GM12892 (cell line): ENCODE data around the gene MRPL45.

Experiments
- DNase-seq: peaks from one replicate; pipeline ENCODE4 v3.0.0; 2011; ENCODE audit not compliant: insufficient read length
- FAIRE-seq: peaks from 2 replicates; lab custom pipeline; 2011; peaks lifted over from hg19 to GRCh38; lab: Jason Lieb, UNC
- POLR2A ChIP-seq: IDR thresholded peaks from 2 replicates; pipeline ENCODE4 v1.6.1; 2011; ENCODE audit warnings: low read depth, low read length, control low read depth
- POLR2AphosphoS5 ChIP-seq: IDR thresholded peaks from 2 replicates; pipeline ENCODE4 v1.6.1; 2011; ENCODE audit warnings: low read depth, low read length, control low read depth
- TAF1 ChIP-seq: IDR thresholded peaks from 2 replicates; pipeline ENCODE4 v1.6.1; 2011; ENCODE audit warnings: low read depth, mild to moderate bottlenecking, control low read depth, low read length, borderline replicate concordance

MRPL45 gene

GRCh38 chr17:38315497-38315896 lies 18.5 kb downstream of the MRPL45 start:
- TF ChIP-seq TAF1 = no peak
- TF ChIP-seq POLR2A = no peak
- no peak for TF ChIP-seq POLR2AphosphoS5
- FAIRE-seq = no peak
- DNase-seq = no peak

- FAIRE-seq (no peak), DNase-seq (no peak)
- TF ChIP-seq TAF1 (no peak), POLR2AphosphoS5 (no peak), POLR2A (no peak)
Measured at GRCh38 chr17:38317081-38317480, 20.1 kb downstream of the MRPL45 start.

- no peak for DNase-seq
- TF ChIP-seq TAF1 (no peak), POLR2AphosphoS5 (no peak), POLR2A (no peak)
- FAIRE-seq = no peak
Measured at GRCh38 chr17:38320482-38320881, 23.5 kb downstream of the MRPL45 start.

DNA sequence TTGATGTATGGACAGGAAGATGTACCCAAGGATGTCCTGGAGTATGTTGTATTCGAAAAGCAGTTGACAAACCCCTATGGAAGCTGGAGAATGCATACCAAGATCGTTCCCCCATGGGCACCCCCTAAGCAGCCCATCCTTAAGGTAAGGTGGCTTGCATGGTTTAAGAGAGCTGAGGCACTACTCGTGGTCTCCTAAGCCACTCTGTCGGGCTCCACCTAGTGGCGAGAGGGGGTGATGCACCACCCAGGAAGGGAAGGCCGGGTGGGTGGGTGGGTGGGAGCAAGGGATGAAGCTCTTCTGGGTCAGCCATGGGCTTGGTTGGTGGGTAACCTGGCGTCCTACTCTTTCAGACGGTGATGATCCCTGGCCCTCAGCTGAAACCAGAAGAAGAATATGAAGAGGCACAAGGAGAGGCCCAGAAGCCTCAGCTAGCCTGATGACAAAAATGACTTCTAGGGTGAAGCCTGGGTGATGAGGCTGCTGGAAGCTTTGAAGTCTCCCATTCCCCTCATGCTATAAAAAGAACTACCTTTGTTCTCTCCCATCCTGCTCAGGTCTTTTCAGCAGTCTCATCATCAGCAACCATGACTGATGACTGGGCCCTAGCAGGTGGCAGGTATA lies 25.3 kb downstream of the MRPL45 start:
- DNase-seq = peak; percentile 59
- no peak for FAIRE-seq
- TF ChIP-seq POLR2AphosphoS5 = no peak
- no peak for TF ChIP-seq TAF1
- TF ChIP-seq POLR2A = no peak

DNA sequence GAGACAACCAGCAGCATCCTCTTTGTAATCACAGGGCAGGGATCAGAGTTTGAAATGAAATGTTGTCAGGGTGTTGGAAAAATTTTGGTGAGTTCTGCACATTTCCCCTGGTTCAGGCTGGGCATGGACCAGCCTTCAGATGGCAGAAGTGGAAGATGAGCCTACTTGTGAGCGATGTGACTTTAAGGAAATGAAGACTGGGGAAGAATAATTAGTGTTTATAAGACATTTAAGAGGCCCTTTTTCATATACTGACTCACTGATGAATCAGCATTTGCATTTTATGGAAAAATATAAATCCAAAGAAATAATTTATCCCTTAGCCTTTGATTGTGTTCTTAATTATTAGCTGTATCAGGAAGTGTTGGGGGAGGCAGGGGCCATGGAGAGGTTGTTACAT lies 25.9 kb downstream of the MRPL45 start:
- no peak for FAIRE-seq
- TF ChIP-seq POLR2A (no peak), TAF1 (no peak), POLR2AphosphoS5 (no peak)

GRCh38 chr17:38324141-38324697 lies 27.3 kb downstream of the MRPL45 start:
- no peak for DNase-seq
- no peak for FAIRE-seq
- no peak for TF ChIP-seq TAF1
- no peak for TF ChIP-seq POLR2A
- TF ChIP-seq POLR2AphosphoS5 = no peak

More for the DNA sequence above, 25.9 kb downstream of the MRPL45 start:
- no peak for DNase-seq

GRCh38 chr17:38324772-38325171 lies 27.8 kb downstream of the MRPL45 start:
- TF ChIP-seq POLR2AphosphoS5 = no peak
- no peak for TF ChIP-seq POLR2A
- no peak for TF ChIP-seq TAF1
- no peak for FAIRE-seq
- DNase-seq = no peak

GRCh38 chr17:38325221-38325851 lies 28.4 kb downstream of the MRPL45 start:
- no peak for TF ChIP-seq POLR2A
- DNase-seq = no peak
- FAIRE-seq = no peak

GRCh38 chr17:38326996-38327792 lies 30.2 kb downstream of the MRPL45 start:
- DNase-seq (no peak), FAIRE-seq (no peak)
- TF ChIP-seq POLR2AphosphoS5 (no peak), POLR2A (no peak), TAF1 (no peak)

DNA sequence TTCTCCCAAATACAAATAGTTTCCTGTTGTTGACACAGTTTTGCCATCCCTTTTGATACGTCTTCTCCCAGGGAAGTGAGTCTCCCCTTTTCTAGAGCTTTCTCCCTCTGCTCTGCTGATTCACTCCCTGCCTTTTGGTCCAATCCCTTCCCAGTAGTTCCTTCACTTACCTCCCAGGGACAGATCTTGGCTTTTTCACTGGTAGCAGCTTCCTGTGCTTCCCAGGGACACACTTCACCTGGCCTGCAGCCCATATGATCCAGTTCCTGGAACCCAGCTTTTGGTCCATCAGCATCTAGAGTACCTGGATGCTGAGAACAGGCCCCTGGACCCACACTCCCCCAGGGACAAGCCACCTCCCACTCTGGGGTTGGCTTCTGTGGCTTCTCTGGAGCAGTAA lies 31.0 kb downstream of the MRPL45 start:
- DNase-seq (no peak), FAIRE-seq (no peak)
- TF ChIP-seq TAF1 (no peak), POLR2A (no peak), POLR2AphosphoS5 (no peak)

DNA sequence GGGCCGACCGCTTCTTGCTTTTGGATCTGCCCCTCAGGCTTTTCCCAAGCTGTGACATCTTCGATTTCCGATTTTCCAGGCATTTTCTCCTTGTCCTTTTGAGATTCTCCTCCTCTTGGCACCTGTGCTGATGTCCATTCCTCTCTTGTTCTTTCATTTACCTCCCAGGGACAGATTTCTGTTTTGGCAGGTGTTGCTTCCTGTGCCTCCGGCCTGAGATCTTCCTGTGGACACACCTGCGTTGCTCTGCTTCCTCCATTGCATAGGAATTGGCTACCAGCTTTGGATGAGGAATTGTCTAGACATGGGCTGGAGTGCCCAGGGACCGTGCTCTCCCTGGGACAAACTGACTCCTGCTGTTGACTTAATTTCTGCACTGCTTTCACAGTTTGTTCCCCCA lies 31.7 kb downstream of the MRPL45 start:
- DNase-seq (no peak), FAIRE-seq (no peak)
- no peak for TF ChIP-seq POLR2A
- no peak for TF ChIP-seq TAF1
- no peak for TF ChIP-seq POLR2AphosphoS5

- FAIRE-seq (no peak), DNase-seq (no peak)
Measured at GRCh38 chr17:38329284-38329683, 32.3 kb downstream of the MRPL45 start.

More at GRCh38 chr17:38329284-38329683, 32.3 kb downstream of the MRPL45 start:
- TF ChIP-seq POLR2A (no peak), TAF1 (no peak), POLR2AphosphoS5 (no peak)
